ENCODE data around the gene MARS2. TPM values are rescaled to one million over a fixed set of nuclear protein-coding genes. Genes with fewer than 3 reads are reported as not detected.

The MARS2 gene
- 3.2 and 4.3 TPM in 2 replicates for total RNA-seq

GRCh38 chr2:197705121-197705911, at the start of gene MARS2:
Gene MARS2 (plus strand): TSS chr2:197705369. CDS start chr2:197705406, 37 bp downstream.

GRCh38 chr2:197675246-197675645, 29.9 kb upstream of the MARS2 start, which contains the start of gene RFTN2:
Gene RFTN2 (minus strand): TSS chr2:197675587. CDS start chr2:197675458, 129 bp downstream.

Other genes with a start within 250 kb of the MARS2 start
- gene HSPD1, start 205.5 kb upstream of the MARS2 start, total RNA-seq: 124 TPM in 2 replicates
- 90.8 and 92.7 TPM in 2 replicates for gene HSPE1, start 205.0 kb upstream of the MARS2 start, total RNA-seq
- 7.8 and 34.2 TPM in 2 replicates for gene MOB4, start 189.3 kb upstream of the MARS2 start, total RNA-seq
- 9.8 and 23.0 TPM in 2 replicates for gene RFTN2, start 29.8 kb upstream of the MARS2 start, total RNA-seq
- gene BOLL, start 80.0 kb downstream of the MARS2 start, total RNA-seq: not detected in 2 replicates
- gene PLCL1, start 99.2 kb downstream of the MARS2 start, total RNA-seq: 5.8 and 5.9 TPM in 2 replicates